GM18861 (cell line): ENCODE data around the gene MAGI2.

Experiments used
- ATAC-seq: cut with Tn5 transposase; IDR thresholded peaks from one replicate; pipeline ENCODE4 v1.9.1; 2021; ENCODE audit not compliant: unreplicated experiment

Gene MAGI2

GRCh38 chr7:79272066-79272669 is 181.3 kb downstream of the MAGI2 start:
- peak; percentile 88 for ATAC-seq

GRCh38 chr7:79268730-79269129 is 184.7 kb downstream of the MAGI2 start:
- ATAC-seq = no peak

DNA sequence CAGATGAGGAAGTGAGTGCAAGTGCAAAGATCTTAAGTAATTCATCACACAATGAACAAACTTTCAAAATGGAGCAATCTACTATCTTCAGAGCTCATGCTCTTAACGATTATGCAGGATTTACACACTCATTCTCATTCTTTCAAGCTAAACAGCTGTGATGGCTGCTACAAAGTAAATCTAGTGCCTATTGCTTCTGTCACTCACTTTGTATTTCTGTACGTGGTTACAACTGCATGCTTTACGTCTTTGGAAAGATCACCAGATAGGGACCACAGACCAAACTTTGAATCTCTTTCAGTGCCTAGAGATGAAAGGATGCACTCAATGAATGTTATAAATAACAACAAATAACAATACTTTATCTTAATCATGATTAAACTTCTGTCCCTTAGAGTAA is 194.6 kb downstream of the MAGI2 start:
- no peak for ATAC-seq

GRCh38 chr7:79257959-79258358 is 195.5 kb downstream of the MAGI2 start:
- no peak for ATAC-seq

GRCh38 chr7:79245623-79246249 is 207.7 kb downstream of the MAGI2 start:
- ATAC-seq = no peak

DNA sequence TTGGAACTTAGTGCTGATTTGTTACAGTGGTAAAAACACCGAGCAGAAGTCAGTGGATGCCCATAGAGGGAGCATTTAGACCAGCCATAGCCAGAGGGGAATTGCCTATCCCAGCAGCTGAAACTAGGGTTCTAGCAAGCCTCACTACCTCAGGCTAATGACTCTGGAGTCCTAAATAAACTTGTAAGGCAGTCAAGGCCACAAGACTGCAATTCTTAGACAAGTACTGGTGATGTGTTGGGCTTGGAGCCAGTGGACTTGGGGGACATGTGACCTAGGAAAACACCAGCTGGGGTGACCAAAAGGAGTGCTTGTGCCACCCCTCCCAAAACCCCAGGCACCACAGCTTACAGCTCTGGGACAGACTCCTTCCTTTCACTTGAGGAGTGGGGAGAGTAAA is 209.0 kb downstream of the MAGI2 start:
- no peak for ATAC-seq

GRCh38 chr7:79241288-79242060 is 212.0 kb downstream of the MAGI2 start:
- ATAC-seq = no peak

GRCh38 chr7:79240413-79240812 is 213.1 kb downstream of the MAGI2 start:
- no peak for ATAC-seq

DNA sequence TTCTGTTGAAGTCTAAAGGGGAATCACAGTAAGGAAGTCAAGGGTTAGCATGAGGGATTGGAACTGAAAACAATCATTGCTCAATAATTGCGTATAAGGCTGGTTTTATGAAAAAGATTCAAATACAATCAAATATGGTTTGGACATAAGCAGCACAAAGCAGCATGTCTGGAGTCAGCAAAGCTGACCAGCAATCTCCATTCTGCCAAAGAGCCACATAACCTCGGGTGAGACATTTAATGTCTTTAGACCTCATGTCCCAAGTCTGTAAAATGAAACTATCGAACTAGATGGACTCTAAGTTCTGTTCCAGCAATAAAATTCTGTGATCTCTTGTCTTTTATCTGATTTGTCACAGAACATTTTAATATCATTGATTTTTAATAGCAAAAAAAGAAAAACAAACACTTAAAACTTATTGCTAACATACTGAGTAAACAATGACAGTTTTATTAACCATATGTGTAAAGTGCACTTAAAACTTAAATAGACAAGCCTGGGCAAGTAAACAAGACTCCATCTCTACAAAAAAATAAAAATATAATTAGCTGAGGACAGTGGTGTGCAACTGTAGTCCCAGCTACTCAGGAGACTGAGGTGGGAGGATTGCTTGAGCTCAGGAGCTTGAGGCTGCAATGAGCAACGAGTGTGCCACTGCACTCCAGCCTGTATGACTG is 217.0 kb downstream of the MAGI2 start:
- no peak for ATAC-seq

DNA sequence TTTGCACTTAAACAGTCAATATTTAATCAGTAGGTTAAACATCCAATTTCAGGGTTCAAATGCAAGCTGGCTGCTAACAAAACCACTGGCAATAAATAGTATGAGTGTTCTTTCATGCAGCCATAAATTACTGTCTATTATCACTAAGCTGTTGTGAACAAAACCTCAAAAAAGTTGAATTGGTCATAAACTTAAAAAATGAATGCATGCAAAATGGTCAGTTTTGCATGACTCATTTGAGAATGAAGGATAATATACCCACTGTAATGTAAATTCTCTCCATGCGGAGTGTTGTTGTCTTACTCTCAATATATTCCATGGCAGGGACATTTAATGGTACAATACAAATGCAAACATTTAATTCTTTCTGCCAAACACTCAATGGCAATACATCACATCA is 226.4 kb downstream of the MAGI2 start:
- ATAC-seq = no peak

DNA sequence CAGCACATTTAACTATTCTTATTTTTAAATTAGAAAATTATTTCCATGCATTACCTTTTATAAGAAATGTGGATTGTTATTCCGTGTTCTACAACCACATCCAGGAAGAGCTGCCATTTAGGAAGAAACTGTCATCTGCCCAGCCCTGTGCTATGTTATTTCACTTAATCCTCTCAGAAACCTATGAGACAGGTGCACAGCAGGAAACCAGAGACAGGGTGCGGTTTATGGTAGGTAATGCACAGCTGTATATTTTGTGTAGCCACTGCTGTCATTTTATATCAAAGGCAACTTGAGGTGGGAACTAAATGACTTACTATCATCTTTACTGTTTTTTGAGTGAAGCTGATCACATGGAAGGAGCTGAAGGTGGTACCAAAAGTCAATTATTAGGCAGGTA is 232.3 kb downstream of the MAGI2 start:
- no peak for ATAC-seq

GRCh38 chr7:79217976-79218626 is 235.4 kb downstream of the MAGI2 start:
- no peak for ATAC-seq

DNA sequence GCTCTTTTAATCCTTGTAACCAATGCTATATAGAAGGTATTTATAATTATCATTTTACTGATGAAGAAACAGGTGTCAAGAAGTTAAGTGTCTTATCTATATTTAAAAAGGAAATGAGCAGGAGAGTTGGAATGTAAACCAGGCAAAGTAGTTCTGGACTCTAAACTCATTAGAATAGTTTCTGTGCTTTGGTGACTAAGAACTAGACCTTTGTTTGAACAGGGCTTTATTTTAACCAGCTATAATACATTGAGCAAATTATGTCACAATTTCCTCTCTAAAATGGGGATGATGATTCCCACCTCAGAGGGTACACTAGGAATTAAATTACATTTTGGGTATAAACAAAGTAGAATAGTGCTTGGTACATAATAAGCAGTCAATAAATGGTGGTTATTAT is 236.0 kb downstream of the MAGI2 start:
- ATAC-seq = no peak

DNA sequence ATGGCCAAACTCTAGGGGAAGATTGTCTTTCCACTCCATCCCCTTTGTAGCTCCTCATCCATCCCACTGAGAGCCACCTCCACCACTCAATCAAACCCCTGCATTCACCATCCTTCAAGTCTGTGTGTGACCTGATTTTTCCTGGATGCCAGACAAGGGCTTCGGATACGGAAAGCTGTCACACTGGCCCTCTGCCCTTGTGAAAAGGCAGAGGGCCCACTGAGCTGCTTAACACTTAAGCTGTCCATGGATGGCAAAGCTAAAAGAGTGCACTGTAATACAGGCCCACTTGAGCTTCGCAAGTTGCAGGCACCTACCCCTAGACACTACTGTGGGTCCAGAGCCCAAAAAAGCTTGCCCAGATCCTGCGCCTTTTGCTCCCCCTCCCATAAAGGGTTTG is 237.2 kb downstream of the MAGI2 start:
- no peak for ATAC-seq

DNA sequence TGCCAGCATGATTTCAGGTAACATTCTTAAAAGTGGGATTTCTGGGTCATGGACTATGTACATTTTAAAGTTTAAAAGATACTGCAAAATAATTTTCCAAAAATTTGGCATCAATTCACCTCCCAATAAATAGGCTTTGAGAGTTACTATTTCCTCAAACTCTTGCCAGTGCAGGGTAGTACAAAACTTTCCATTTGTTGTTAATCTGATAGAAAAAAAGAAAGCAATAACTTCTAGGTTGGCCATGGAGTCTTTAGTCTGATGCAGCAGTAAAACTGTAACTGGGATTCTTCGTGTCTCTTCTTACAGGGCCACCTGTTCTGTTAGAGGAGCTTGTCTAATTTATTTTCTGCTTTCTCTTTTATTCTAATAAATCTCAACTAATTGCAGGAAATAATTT is 241.1 kb downstream of the MAGI2 start:
- ATAC-seq = no peak

DNA sequence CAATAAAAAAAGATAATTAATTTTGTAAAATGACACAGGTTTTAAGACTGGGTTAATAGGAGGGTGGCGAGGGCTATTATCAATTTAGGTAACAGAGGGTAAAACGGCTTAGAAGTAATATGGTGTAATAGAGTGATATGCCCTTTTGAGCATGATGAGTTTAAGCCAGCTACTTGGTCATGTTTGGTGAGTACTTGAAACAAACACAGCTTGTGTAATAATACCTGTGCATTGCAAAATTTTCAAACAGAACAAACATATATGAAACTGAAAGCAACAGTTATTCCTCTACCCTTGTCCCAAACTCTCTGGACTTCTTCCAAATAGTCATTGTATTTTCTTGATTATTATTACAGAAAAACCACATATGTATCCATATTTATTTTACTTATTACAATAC is 241.7 kb downstream of the MAGI2 start:
- ATAC-seq = no peak

DNA sequence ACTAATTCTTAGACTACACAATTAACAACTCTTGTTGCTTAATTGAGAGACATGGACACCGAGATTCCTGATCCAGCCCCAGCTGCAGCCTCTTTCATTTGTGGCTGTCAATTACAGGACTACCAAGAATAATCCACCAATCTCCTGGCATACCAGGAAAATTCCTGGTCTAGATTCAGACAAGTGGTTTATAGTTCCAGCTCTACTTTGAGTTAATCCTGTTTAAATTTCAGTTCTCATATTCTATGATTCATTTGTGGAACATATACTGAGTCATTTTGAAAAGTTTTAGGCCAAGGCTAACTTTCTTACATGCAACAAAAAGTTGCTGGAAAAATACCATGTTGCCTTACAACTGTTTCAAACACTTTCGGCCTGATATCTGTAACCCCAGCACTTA is 253.5 kb downstream of the MAGI2 start:
- no peak for ATAC-seq

- no peak for ATAC-seq
Measured at GRCh38 chr7:79199266-79199665, 254.2 kb downstream of the MAGI2 start.

GRCh38 chr7:79185605-79186004 is 267.9 kb downstream of the MAGI2 start:
- no peak for ATAC-seq

DNA sequence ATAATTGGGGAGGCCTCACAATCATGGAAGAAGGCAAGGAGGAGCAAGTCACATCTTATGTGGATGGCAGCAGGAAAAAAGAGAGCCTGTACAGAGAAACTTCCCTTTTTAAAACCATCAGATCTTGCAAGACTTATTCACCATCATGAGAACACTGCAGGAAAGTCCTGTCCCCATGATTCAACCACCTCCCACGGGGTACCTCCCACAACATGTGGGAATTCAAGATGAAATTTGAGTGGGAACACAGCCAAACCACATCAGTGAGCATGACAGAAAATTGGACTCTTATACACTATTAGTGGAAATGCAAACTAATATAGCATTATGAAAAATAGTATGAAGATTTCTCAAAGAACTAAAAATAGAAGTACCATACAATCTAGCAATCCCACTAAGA is 271.2 kb downstream of the MAGI2 start:
- ATAC-seq = no peak

GRCh38 chr7:79180533-79180932 is 272.9 kb downstream of the MAGI2 start:
- ATAC-seq = no peak
